HG02678 (cell line): Measurements from ENCODE around the gene MSANTD3.

ENCODE experiments used
- ATAC-seq: cut with Tn5 transposase; IDR thresholded peaks from one replicate; pipeline ENCODE4 v1.9.1; 2021; ENCODE audit warnings: mild to moderate bottlenecking, moderate library complexity; ENCODE audit not compliant: unreplicated experiment

The MSANTD3 gene

GRCh38 chr9:100465274-100465673 is 38.3 kb downstream of the MSANTD3 start:
- no peak for ATAC-seq

GRCh38 chr9:100465761-100466160 is 38.8 kb downstream of the MSANTD3 start:
- no peak for ATAC-seq

- ATAC-seq: no peak
Measured at GRCh38 chr9:100466171-100466828, 39.4 kb downstream of the MSANTD3 start.

GRCh38 chr9:100466829-100467221 is 39.9 kb downstream of the MSANTD3 start:
- no peak for ATAC-seq

GRCh38 chr9:100468041-100468440 is 41.1 kb downstream of the MSANTD3 start:
- no peak for ATAC-seq

- no peak for ATAC-seq
Measured at GRCh38 chr9:100472268-100472667, 45.3 kb downstream of the MSANTD3 start.

- peak; percentile 49 for ATAC-seq
Measured at GRCh38 chr9:100472788-100473275, 45.9 kb downstream of the MSANTD3 start, which contains the start of gene TMEFF1. TMEFF1 (plus strand) TSS chr9:100473149; CDS start chr9:100473545, 396 bp downstream.

GRCh38 chr9:100473276-100474081 is 46.5 kb downstream of the MSANTD3 start:
- peak; percentile 68 for ATAC-seq

GRCh38 chr9:100474082-100474923 is 47.4 kb downstream of the MSANTD3 start:
- no peak for ATAC-seq

GRCh38 chr9:100474924-100475276 is 48.0 kb downstream of the MSANTD3 start:
- ATAC-seq: no peak

- ATAC-seq: no peak
Measured at GRCh38 chr9:100477241-100477640, 50.3 kb downstream of the MSANTD3 start.

- no peak for ATAC-seq
Measured at GRCh38 chr9:100478192-100478591, 51.2 kb downstream of the MSANTD3 start.

- no peak for ATAC-seq
Measured at GRCh38 chr9:100479820-100480219, 52.9 kb downstream of the MSANTD3 start.

- ATAC-seq: no peak
Measured at GRCh38 chr9:100485196-100485595, 58.3 kb downstream of the MSANTD3 start.

GRCh38 chr9:100486479-100487176 is 59.7 kb downstream of the MSANTD3 start:
- no peak for ATAC-seq

- ATAC-seq: no peak
Measured at GRCh38 chr9:100488177-100488576, 61.2 kb downstream of the MSANTD3 start.

GRCh38 chr9:100489836-100490235 is 62.9 kb downstream of the MSANTD3 start:
- ATAC-seq: no peak

GRCh38 chr9:100492952-100493351 is 66.0 kb downstream of the MSANTD3 start:
- no peak for ATAC-seq

- ATAC-seq: no peak
Measured at GRCh38 chr9:100498592-100498991, 71.6 kb downstream of the MSANTD3 start.

- no peak for ATAC-seq
Measured at GRCh38 chr9:100499460-100499859, 72.5 kb downstream of the MSANTD3 start.

- no peak for ATAC-seq
Measured at GRCh38 chr9:100499866-100500265, 72.9 kb downstream of the MSANTD3 start.
